ENCODE measurements around the gene EFCAB5. TPM values are rescaled to one million over a fixed set of nuclear protein-coding genes. Genes with fewer than 3 reads are reported as not detected.

The EFCAB5 gene
- polyA plus RNA-seq, 1 donor (not counting 4 experiments of a cell fraction or from before 2014, with no cell fraction given) = 0.17 TPM

GRCh38 chr17:30124273-30124796 is 182.9 kb downstream of the EFCAB5 start:
- Histone ChIP-seq H4K20me1 (ENCODE audit: control insufficient read depth, extremely low read depth, insufficient read depth, low read length) (peaks cover 10% of the 10 kb centered on the region), H3K9me3 (ENCODE audit: control insufficient read depth, low read depth, low read length) (no peaks in the 10 kb centered on the region), H2AFZ (ENCODE audit: control insufficient read depth, low read length) (no peak overlapping the region), H3K9me1 (ENCODE audit: control insufficient read depth, extremely low read depth, insufficient read depth, low read length) (no peaks in the 10 kb centered on the region), H3K4me3 (ENCODE audit: control insufficient read depth in 2 of 3, extremely low read depth in 1 of 3, insufficient read depth in 2 of 3, low read depth in 1 of 3, low read length in 3 of 3) (no peak overlapping the region), H3K36me3 (ENCODE audit: control insufficient read depth in 2 of 2, extremely low read depth in 1 of 2, insufficient read depth in 2 of 2, low read length in 2 of 2) (peaks cover 8 to 19% of the 10 kb centered on the region in 2 experiments), H3K4me2 (ENCODE audit: control insufficient read depth, extremely low read depth, insufficient read depth, low read depth, low read length) (no peak overlapping the region), H3K27ac (ENCODE audit: control insufficient read depth, insufficient read depth, low read length) (no peak overlapping the region), H3K79me2 (ENCODE audit: control insufficient read depth, insufficient read depth, low read length) (peaks cover 74% of the 10 kb centered on the region), H3K4me1 (ENCODE audit: control insufficient read depth, extremely low read depth, insufficient read depth, low read length) (no peaks in the 10 kb centered on the region), H3K9ac (ENCODE audit: control insufficient read depth, extremely low read depth, insufficient read depth, low read length) (no peak overlapping the region), H3K27me3 (ENCODE audit: control insufficient read depth, extremely low read depth, insufficient read depth, low read length) (no peaks in the 10 kb centered on the region)
- no peak for FAIRE-seq
- dilution Hi-C loops (cut with MboI; ENCODE audit: extremely low pct_ligation_motif_present, low sequenced_read_pairs) = no loop called here
- TF ChIP-seq EZH2 (IDR thresholded peaks at IDR 0.05; ENCODE audit: low read length) (no peak), CTCF (optimal IDR thresholded peaks at IDR 0.05 in 1 of 3, IDR thresholded peaks at IDR 0.05 in 1 of 3, conservative IDR thresholded peaks at IDR 0.05 in 1 of 3; ENCODE audit: extremely low read depth in 1 of 3, insufficient read depth in 2 of 3, low read length in 3 of 3) (no peak)
- DNase-seq (ENCODE audit: low read depth, low spot score) = no peak

GRCh38 chr17:30130121-30130520 is 188.7 kb downstream of the EFCAB5 start:
- TF ChIP-seq CTCF (optimal IDR thresholded peaks at IDR 0.05 in 1 of 3, IDR thresholded peaks at IDR 0.05 in 1 of 3, conservative IDR thresholded peaks at IDR 0.05 in 1 of 3; ENCODE audit: extremely low read depth in 1 of 3, insufficient read depth in 2 of 3, low read length in 3 of 3) (no peak), EZH2 (IDR thresholded peaks at IDR 0.05; ENCODE audit: low read length) (no peak)
- no peak overlapping the region for H2AFZ ChIP-seq (ENCODE audit: control insufficient read depth, low read length)
- no peak overlapping the region for H3K4me3 ChIP-seq (ENCODE audit: control insufficient read depth in 2 of 3, extremely low read depth in 1 of 3, insufficient read depth in 2 of 3, low read depth in 1 of 3, low read length in 3 of 3)
- H3K9ac ChIP-seq (ENCODE audit: control insufficient read depth, extremely low read depth, insufficient read depth, low read length) = no peak overlapping the region
- no peaks in the 10 kb centered on the region for H3K4me1 ChIP-seq (ENCODE audit: control insufficient read depth, extremely low read depth, insufficient read depth, low read length)
- H3K36me3 ChIP-seq (ENCODE audit: control insufficient read depth in 2 of 2, extremely low read depth in 1 of 2, insufficient read depth in 2 of 2, low read length in 2 of 2) = peaks cover 3 to 25% of the 10 kb centered on the region in 2 experiments
- no peaks in the 10 kb centered on the region for H3K9me3 ChIP-seq (ENCODE audit: control insufficient read depth, low read depth, low read length)
- FAIRE-seq (no peak), DNase-seq (ENCODE audit: low read depth, low spot score) (no peak)
- dilution Hi-C loops (cut with MboI; ENCODE audit: extremely low pct_ligation_motif_present, low sequenced_read_pairs) = no loop called here
- peaks cover 7% of the 10 kb centered on the region for H4K20me1 ChIP-seq (ENCODE audit: control insufficient read depth, extremely low read depth, insufficient read depth, low read length)
- H3K4me2 ChIP-seq (ENCODE audit: control insufficient read depth, extremely low read depth, insufficient read depth, low read depth, low read length) = no peak overlapping the region
- no peaks in the 10 kb centered on the region for H3K27me3 ChIP-seq (ENCODE audit: control insufficient read depth, extremely low read depth, insufficient read depth, low read length)
- no peaks in the 10 kb centered on the region for H3K9me1 ChIP-seq (ENCODE audit: control insufficient read depth, extremely low read depth, insufficient read depth, low read length)
- H3K27ac ChIP-seq (ENCODE audit: control insufficient read depth, insufficient read depth, low read length) = no peak overlapping the region
- H3K79me2 ChIP-seq (ENCODE audit: control insufficient read depth, insufficient read depth, low read length) = peaks cover 62% of the 10 kb centered on the region

Data from keratinocyte (primary cell).